HG03039 (cell line): Measurements from ENCODE around the gene AUH.

ENCODE experiments used
- ATAC-seq: cut with Tn5 transposase; IDR thresholded peaks from one replicate; pipeline ENCODE4 v1.9.1; 2021; ENCODE audit warnings: mild to moderate bottlenecking, moderate library complexity; ENCODE audit not compliant: unreplicated experiment

The AUH gene

DNA sequence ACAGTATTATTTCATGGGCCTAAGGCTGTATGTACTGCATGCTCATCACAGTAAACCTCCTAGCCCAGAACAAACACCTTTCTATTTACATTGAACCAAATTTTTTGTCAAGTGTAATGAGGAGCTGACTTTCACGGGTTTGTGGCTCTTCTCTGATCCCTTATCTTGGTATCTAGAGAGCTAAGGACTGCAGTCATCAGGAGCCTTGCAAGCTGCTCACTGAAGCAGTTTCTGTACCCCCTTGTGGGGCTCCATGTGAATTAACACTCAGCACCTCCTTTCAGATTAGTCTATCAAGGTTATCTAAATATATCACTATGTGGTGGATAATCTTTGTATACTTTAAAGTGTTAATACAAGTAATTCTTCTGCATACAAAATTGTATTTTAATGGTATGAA lies 108.2 kb downstream of the AUH start:
- no peak for ATAC-seq

- no peak for ATAC-seq
Observed at GRCh38 chr9:91248707-91249106, 113.0 kb downstream of the AUH start.

DNA sequence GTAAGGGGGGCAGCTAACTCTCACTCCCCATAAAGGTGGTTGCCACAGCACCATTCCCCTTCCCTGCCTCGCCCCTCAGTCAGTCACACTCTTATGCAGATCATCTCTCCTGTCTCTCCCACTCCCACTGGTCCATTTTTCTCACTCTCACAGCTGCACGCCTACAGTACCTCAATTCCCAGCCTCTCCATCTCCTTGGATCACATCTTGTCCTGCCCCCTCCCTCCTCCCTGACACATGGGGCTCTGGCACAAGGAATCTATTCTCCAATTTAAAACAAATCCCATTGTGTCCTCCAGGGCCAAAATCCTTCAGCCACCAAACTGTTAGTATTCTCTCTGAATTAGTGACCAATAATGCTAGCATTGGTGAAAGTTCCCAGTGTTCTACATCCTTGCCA lies 114.4 kb downstream of the AUH start:
- ATAC-seq, result no peak

DNA sequence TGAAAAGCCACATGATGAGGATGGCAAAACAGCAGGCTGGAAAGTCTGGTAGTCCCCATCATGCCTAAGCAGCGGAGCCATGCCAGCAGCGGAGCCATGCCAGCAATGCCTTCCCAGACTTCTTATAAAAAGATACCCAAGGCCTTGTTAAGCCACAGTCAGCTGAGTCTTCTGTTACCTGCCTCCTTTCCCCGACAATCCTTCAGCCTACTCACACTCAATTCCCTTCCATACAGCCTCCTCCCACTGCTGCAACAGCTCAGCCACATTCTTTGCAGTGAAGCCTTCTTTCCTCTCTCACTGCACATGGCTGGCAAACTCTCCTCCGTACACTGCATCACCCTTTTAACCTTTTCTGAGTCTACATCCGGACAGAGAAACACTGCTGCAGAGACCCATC lies 114.9 kb downstream of the AUH start:
- no peak for ATAC-seq

- no peak for ATAC-seq
Observed at GRCh38 chr9:91245431-91246313, 116.0 kb downstream of the AUH start.

DNA sequence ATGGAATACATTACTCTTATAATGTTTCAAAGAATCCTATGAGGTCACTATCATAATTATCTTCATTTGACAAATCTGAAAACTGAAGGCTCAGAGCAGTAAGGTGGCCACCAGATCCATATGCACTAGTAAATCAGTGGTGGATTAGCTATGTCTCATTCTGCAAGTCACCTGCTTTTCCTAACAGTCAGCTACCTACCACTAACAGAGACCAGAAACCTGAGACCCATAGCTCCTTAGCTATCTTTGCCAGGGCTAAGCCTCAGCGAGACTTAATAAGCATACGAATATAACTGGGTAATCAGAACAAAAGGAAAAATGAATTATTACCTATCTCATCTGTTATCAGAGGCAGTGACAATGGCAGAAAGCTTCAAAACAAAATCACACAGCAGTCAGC lies 118.7 kb downstream of the AUH start:
- ATAC-seq, result no peak

GRCh38 chr9:91241909-91242308 lies 119.8 kb downstream of the AUH start:
- ATAC-seq, result no peak

DNA sequence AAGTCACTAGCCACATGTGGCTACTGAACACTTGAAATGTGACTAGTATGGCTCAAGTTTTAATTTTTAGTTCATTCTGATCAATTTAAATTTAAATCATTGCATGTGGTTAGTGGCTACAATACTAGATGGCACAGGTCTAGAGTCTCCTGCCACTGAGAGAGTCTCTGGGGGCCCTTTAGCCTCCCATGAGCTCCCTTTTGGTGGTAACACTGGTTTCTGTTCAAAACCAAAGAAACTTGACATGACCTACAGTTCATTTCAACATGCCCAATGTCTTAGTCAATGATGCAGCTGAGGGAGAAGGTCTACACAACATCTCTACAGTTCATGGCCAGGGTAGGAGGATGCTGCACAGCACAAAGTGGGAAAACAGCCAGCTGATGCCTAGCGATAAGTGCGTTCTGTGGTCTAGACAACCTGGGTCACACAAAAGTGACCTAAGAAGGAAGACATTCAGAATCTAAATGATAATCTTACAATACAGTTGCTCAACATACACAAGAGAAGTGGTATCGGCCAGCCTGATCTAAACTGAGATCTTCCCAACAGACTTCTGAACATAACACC lies 121.0 kb downstream of the AUH start:
- ATAC-seq, result no peak

GRCh38 chr9:91239367-91240111 lies 122.2 kb downstream of the AUH start:
- ATAC-seq, result no peak

GRCh38 chr9:91234523-91234922 lies 127.2 kb downstream of the AUH start:
- ATAC-seq, result no peak

DNA sequence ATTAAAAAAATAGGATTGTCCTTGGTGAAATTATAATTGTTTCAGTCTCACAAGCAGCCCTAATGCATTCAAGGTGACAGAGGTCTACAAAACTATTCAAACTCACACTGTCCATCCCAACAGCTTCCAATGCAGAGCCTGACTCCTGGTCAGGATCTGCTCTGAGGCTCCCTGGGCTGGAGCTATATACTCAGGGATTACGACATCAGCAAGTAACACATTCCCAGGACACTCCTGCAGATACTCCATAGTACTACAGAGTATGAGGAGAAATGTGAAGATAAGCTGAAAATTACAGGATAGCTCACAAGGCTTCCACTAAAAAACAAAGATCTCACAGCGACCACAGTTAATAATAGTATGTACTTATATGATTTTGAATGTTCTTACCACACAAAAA lies 130.1 kb downstream of the AUH start:
- no peak for ATAC-seq

DNA sequence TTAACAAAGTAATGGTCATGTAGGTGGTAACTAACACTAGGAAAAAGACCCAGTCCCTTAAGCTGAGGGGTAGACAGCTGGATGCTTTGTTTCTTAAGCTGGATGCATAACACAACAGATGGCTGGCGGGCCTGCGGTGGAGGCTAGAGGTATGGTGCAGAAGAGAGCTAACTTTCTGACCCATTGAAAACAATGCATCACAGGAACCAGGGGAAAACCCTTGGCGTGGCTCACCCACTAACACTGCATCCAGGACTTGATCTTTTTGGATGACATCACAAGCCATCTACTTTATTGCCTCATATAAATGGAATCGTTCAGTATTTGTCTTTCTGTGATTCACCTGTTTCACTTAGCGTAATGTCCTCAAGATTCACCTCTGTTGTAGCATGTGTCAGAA lies 138.7 kb downstream of the AUH start:
- ATAC-seq, result no peak

- ATAC-seq, result no peak
Observed at GRCh38 chr9:91222457-91222856, 139.3 kb downstream of the AUH start.

- ATAC-seq, result no peak
Observed at GRCh38 chr9:91221332-91221731, 140.4 kb downstream of the AUH start.

GRCh38 chr9:91220491-91221135 lies 141.1 kb downstream of the AUH start:
- ATAC-seq, result no peak

DNA sequence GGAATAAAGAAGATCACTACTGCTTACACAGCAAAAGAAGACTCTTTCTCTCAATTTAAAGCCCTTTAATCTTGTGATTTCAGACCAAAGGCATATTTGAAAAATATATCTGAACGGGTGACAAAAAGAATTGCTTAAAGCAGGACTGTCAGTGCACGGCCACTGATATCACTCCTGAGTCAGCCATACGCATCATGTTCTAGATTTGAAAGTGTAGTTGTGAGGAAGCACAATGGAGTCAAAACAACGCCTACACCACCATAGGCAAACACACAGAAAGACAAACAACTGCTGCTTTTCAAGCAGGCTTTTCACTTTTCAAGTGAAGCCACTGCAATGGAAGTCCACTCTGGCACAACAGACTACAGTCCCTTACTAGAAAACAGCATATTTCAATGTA lies 141.7 kb downstream of the AUH start:
- no peak for ATAC-seq

- ATAC-seq, result no peak
Observed at GRCh38 chr9:91219557-91219956, 142.2 kb downstream of the AUH start.

- ATAC-seq, result no peak
Observed at GRCh38 chr9:91217388-91217787, 144.3 kb downstream of the AUH start.

- ATAC-seq, result no peak
Observed at GRCh38 chr9:91214867-91215266, 146.9 kb downstream of the AUH start.

- ATAC-seq, result no peak
Observed at GRCh38 chr9:91214086-91214485, 147.6 kb downstream of the AUH start.

- no peak for ATAC-seq
Observed at GRCh38 chr9:91212596-91213243, 149.0 kb downstream of the AUH start.
